Measurements from ENCODE around the gene DNAH17. TPM values are rescaled to one million over a fixed set of nuclear protein-coding genes. Genes with fewer than 3 reads are reported as not detected.

Gene DNAH17
- total RNA-seq, 8 experiments from 2014 or later: 0.27 to 1.9 (median 0.67) TPM

DNA sequence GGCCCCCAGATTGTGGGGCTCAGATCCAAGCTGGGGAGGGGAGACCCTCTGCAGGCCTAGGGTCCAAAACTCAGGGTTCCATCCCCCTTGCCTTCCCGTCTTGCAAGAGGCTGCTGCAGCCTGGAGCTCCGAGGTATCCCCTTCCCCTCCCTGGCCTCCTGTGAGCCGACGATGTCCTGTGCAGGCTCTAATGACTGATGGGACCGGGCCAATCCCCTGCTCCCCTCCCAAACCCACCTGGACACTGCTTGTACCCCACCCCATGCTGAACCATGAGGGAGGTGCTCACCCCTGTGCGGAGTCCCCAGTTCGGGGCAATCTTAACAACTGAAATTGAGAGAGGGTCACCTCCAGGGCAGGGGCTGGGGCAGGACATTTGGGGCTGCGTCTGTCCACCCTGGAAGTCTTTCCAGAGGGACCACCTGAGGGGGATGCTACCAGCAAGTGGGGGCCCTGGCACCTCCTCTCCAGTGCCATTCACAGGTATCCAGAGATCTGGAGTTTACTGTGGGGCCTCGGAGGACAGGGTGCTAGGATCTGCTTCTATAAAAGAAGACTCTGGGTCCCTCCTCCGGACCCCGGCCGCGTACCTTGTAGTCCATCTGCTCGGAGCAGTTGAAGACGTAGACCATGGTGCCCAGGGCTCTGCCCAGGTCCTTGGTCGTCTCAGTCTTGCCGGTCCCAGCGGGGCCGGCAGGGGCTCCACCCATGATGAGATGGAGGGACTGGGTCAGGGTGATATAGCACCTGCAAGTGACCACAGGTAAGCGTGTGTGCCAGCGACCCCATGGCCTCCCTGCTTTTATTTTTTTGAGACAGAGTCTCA is 77.3 kb downstream of the DNAH17 start:
- H3K27ac ChIP-seq: no peak overlapping the region
- ATAC-seq (replicated peaks in 6 of 8): no peak
- 90 to 100% (median 98%) methylated on average over 2 to 6 of the region's 21 CpGs; no CpG with 5 or more reads in 6 of the 10 experiments for WGBS, 10 experiments
- H3K4me3 ChIP-seq: no peak overlapping the region
- in situ Hi-C loops (cut with MboI; ENCODE audit: low pct_unique_long_range_greater_than_20kb in 2 of 9, low sequenced_read_pairs in 9 of 9, unreplicated experiment in 9 of 9): loop anchor here in 4 of 9 experiments (10.0 to 25.0 kb wide), 2 partner anchors 205 to 212 kb away; no protein-coding TSS in a partner anchor
- H3K4me1 ChIP-seq (replicated peaks in 1 of 2): no peaks in the 10 kb centered on the region

- in situ Hi-C loops (cut with MboI; ENCODE audit: low pct_unique_long_range_greater_than_20kb in 2 of 9, low sequenced_read_pairs in 9 of 9, unreplicated experiment in 9 of 9): loop anchor here in 3 of 9 experiments (10.0 to 25.0 kb wide), 2 partner anchors 206 to 213 kb away; no protein-coding TSS in a partner anchor
- Histone ChIP-seq H3K27ac (no peak overlapping the region), H3K4me1 (replicated peaks in 1 of 2) (no peaks in the 10 kb centered on the region), H3K4me3 (no peak overlapping the region)
- 41 to 100% (median 49%) methylated on average over 1 to 9 of the region's 17 CpGs; no CpG with 5 or more reads in 3 of the 10 experiments for WGBS, 10 experiments
- no peak for ATAC-seq (replicated peaks in 6 of 8)
Measured at GRCh38 chr17:78498848-78499247, 78.3 kb downstream of the DNAH17 start.

- H3K4me3 ChIP-seq: no peak overlapping the region
- 13 to 27% (median 27%) methylated on average over 3 to 4 of the region's 10 CpGs; no CpG with 5 or more reads in 6 of the 10 experiments for WGBS, 10 experiments
- H3K27ac ChIP-seq: no peak overlapping the region
- in situ Hi-C loops (cut with MboI; ENCODE audit: low pct_unique_long_range_greater_than_20kb in 2 of 9, low sequenced_read_pairs in 9 of 9, unreplicated experiment in 9 of 9): loop anchor here in 3 of 9 experiments (10.0 to 25.0 kb wide), 2 partner anchors 208 to 215 kb away; no protein-coding TSS in a partner anchor
- H3K4me1 ChIP-seq (replicated peaks in 1 of 2): peaks cover 0 to 3% of the 10 kb centered on the region in 2 donors
- peak; percentile 75 to 98 (median 93) for ATAC-seq (replicated peaks in 6 of 8)
Measured at GRCh38 chr17:78497115-78497540, 80.1 kb downstream of the DNAH17 start.

DNA sequence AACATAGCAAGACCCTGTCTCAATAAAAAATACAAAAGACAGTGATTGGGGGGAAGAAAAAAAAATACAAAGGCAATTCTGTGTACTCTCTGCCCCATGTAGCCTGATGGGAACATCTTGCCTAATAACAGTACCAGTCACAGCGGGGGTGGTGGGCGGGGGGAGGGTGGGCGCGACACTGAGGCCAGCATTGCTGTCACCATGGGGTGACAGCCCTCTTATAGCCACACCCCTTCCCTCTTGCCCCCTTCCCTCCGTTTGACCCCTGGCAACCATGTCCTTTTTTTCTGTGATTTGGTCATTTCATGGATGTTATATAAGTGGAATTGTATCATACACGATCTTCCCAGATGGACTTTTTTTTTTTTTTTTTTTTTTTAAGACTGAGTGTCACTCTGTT is 80.9 kb downstream of the DNAH17 start:
- in situ Hi-C loops (cut with MboI; ENCODE audit: low pct_unique_long_range_greater_than_20kb in 2 of 9, low sequenced_read_pairs in 9 of 9, unreplicated experiment in 9 of 9): loop anchor here in 3 of 9 experiments (10.0 to 25.0 kb wide), 2 partner anchors 208 to 216 kb away; no protein-coding TSS in a partner anchor

GRCh38 chr17:78495634-78496033 is 81.6 kb downstream of the DNAH17 start:
- peaks cover 0 to 3% of the 10 kb centered on the region in 2 donors for H3K4me1 ChIP-seq (replicated peaks in 1 of 2)
- ATAC-seq (replicated peaks in 6 of 8): no peak
- in situ Hi-C loops (cut with MboI; ENCODE audit: low pct_unique_long_range_greater_than_20kb in 2 of 9, low sequenced_read_pairs in 9 of 9, unreplicated experiment in 9 of 9): loop anchor here in 3 of 9 experiments (10.0 to 25.0 kb wide), 2 partner anchors 209 to 217 kb away; no protein-coding TSS in a partner anchor
- no peak overlapping the region for H3K4me3 ChIP-seq
- WGBS, 10 experiments: 40 to 100% (median 90%) methylated on average over 1 to 12 of the region's 14 CpGs; no CpG with 5 or more reads in 3 of the 10 experiments
- H3K27ac ChIP-seq: no peak overlapping the region

More for the DNA sequence above, 80.9 kb downstream of the DNAH17 start:
- Histone ChIP-seq H3K27ac (no peak overlapping the region), H3K4me3 (no peak overlapping the region), H3K4me1 (replicated peaks in 1 of 2) (peaks cover 0 to 3% of the 10 kb centered on the region in 2 donors)
- no peak for ATAC-seq (replicated peaks in 6 of 8)
- 71% methylated on average over 1 of the region's 6 CpGs; no CpG with 5 or more reads in 9 of the 10 experiments for WGBS, 10 experiments

- ATAC-seq (replicated peaks in 6 of 8): no peak
- WGBS, 10 experiments: 60 to 100% (median 80%) methylated on average over 1 of the region's 22 CpGs; no CpG with 5 or more reads in 7 of the 10 experiments
- Histone ChIP-seq H3K4me1 (replicated peaks in 1 of 2) (peaks cover 0 to 3% of the 10 kb centered on the region in 2 donors), H3K4me3 (no peak overlapping the region), H3K27ac (no peak overlapping the region)
- in situ Hi-C loops (cut with MboI; ENCODE audit: low pct_unique_long_range_greater_than_20kb in 2 of 9, low sequenced_read_pairs in 9 of 9, unreplicated experiment in 9 of 9): loop anchor here in 3 of 9 experiments (10.0 to 25.0 kb wide), 2 partner anchors 210 to 217 kb away; no protein-coding TSS in a partner anchor
Measured at GRCh38 chr17:78494696-78495330, 82.4 kb downstream of the DNAH17 start.

DNA sequence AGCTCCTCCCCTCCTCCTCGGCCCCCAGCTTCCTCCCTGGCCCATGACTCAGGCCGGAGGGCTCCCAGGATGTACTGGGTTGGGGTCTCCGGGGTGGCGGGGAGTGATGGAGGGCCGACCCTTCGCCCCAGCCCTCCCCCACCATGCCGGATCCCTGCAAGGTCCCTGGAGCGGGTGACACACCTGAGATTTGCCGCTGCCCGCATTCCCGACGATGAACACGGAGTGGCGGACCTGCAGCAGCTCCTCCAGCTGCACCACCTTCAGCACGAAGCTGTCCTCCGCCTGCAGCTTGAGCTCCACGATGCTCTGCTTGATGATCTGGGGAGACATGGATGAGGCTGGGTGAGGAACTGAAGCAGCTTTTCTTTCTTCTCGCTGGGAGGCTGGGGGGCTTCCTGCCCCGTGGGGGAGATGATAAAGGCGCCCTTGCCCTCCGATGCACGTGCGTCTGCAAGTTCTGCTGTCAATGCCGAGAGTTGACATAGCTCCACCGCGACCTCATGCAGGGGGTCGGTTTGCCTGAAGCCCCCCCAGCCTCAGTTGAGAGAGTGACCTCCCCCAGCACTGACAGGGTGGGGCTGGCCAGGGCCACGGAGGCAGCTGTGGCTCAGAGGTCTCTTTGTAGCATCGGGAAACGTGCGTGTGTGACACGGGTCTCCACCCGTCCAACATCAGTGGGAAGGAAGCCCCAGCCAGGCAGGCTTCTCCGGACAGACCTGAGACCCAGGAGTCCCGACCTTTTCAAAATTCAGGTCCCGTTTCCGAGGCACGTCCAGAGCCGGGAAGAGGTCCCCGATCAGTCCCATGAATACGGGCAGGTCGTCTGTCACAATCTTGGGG is 83.1 kb downstream of the DNAH17 start:
- Histone ChIP-seq H3K4me3 (no peak overlapping the region), H3K27ac (no peak overlapping the region), H3K4me1 (replicated peaks in 1 of 2) (peaks cover 0 to 3% of the 10 kb centered on the region in 2 donors)
- WGBS, 10 experiments: 48 to 90% (median 60%) methylated on average over 1 to 11 of the region's 42 CpGs; no CpG with 5 or more reads in 3 of the 10 experiments
- in situ Hi-C loops (cut with MboI; ENCODE audit: low pct_unique_long_range_greater_than_20kb in 2 of 9, low sequenced_read_pairs in 9 of 9, unreplicated experiment in 9 of 9): loop anchor here in 3 of 9 experiments (10.0 to 25.0 kb wide), 2 partner anchors 211 to 218 kb away; no protein-coding TSS in a partner anchor
- peak in 1 of 8 experiments; percentile 14 for ATAC-seq (replicated peaks in 6 of 8)

DNA sequence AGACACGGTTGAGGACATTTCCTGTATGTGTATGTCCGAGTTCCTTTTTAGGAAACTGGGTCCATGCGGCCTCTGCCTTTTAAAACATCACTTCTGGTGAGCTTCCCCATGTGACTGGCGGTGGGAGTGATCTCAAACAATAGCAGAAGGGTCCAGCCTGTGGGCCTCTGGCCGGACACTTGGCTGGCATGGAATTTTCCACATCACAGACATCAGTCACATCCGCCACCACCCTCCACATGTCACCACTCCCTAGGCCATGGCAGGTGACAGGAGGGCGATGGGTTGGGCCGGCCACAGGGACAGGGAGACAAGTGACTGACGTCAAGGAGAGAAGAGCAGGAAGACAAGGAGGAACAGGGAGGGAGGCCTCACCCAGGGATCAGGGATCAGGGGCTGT is 83.7 kb downstream of the DNAH17 start:
- Histone ChIP-seq H3K4me3 (no peak overlapping the region), H3K4me1 (replicated peaks in 1 of 2) (peaks cover 0 to 3% of the 10 kb centered on the region in 2 donors), H3K27ac (no peak overlapping the region)
- WGBS, 10 experiments: 30 to 100% (median 80%) methylated on average over 1 to 4 of the region's 9 CpGs; no CpG with 5 or more reads in 3 of the 10 experiments
- in situ Hi-C loops (cut with MboI; ENCODE audit: low pct_unique_long_range_greater_than_20kb in 2 of 9, low sequenced_read_pairs in 9 of 9, unreplicated experiment in 9 of 9): loop anchor here in 3 of 9 experiments (10.0 to 25.0 kb wide), 2 partner anchors 211 to 219 kb away; no protein-coding TSS in a partner anchor
- peak in 3 of 8 experiments; percentile 23 to 44 (median 41) for ATAC-seq (replicated peaks in 6 of 8)

- no peak for ATAC-seq (replicated peaks in 6 of 8)
- H3K4me1 ChIP-seq (replicated peaks in 1 of 2): peaks cover 0 to 3% of the 10 kb centered on the region in 2 donors
- no peak overlapping the region for H3K4me3 ChIP-seq
- 70 to 100% (median 78%) methylated on average over 1 to 10 of the region's 26 CpGs; no CpG with 5 or more reads in 5 of the 10 experiments for WGBS, 10 experiments
- in situ Hi-C loops (cut with MboI; ENCODE audit: low pct_unique_long_range_greater_than_20kb in 2 of 9, low sequenced_read_pairs in 9 of 9, unreplicated experiment in 9 of 9): loop anchor here in 3 of 9 experiments (10.0 to 25.0 kb wide), 2 partner anchors 213 to 220 kb away; no protein-coding TSS in a partner anchor
- no peak overlapping the region for H3K27ac ChIP-seq
Measured at GRCh38 chr17:78492116-78492799, 84.9 kb downstream of the DNAH17 start.

GRCh38 chr17:78491236-78492115 is 85.7 kb downstream of the DNAH17 start:
- 79 to 92% (median 89%) methylated on average over 2 to 14 of the region's 31 CpGs; no CpG with 5 or more reads in 5 of the 10 experiments for WGBS, 10 experiments
- Histone ChIP-seq H3K4me1 (replicated peaks in 1 of 2) (peaks cover 0 to 3% of the 10 kb centered on the region in 2 donors), H3K27ac (no peak overlapping the region), H3K4me3 (no peak overlapping the region)
- in situ Hi-C loops (cut with MboI; ENCODE audit: low pct_unique_long_range_greater_than_20kb in 2 of 9, low sequenced_read_pairs in 9 of 9, unreplicated experiment in 9 of 9): loop anchor here in 3 of 9 experiments (10.0 to 25.0 kb wide), 2 partner anchors 213 to 221 kb away; no protein-coding TSS in a partner anchor
- ATAC-seq (replicated peaks in 6 of 8): peak in 1 of 8 experiments; percentile 2
